ENCODE measurements around the gene UBE2H.
"Not testable (repeated sequence)": the region's sequence is repeated elsewhere in the genome, so short reads cannot be mapped to it uniquely, and the experiment has no call there.

UBE2H gene

DNA sequence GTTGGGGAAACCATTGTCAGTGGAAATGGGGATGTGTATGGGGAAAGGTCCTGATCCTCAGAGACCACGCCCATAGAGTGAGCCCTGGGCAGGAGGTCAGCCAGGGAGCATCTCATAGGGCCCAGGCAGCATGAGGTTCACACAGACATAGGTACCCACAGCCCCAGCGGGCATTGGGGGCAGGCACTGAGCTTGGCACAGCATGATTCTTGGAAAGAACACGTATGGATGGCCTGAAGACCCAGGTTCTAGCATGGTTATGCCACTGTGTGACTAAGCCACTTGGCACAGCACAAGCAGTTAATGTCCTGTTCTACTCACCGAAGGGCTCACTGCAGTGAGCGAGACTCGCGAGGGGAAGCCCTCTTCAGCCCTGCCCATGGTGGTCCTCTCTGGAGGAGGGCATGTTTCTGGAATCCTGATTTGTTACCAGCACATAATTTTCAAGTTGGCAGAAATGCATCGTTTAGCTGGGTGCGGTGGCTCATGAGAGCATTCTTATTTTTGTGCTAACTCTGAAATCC lies 125.2 kb downstream of the UBE2H start:
- POLR2A ChIA-PET = no interaction called here
- no peak for DNase-seq (ENCODE audit: extremely low spot score)
- TF ChIP-seq ELF4 (IDR thresholded peaks at IDR 0.05) (no peak), SUZ12 (IDR thresholded peaks at IDR 0.05) (no peak), FOXM1 (IDR thresholded peaks at IDR 0.05; ENCODE audit: borderline replicate concordance) (no peak), FOXA1 (IDR thresholded peaks at IDR 0.05) (no peak), ARNT (IDR thresholded peaks at IDR 0.05) (no peak), LEF1 (IDR thresholded peaks at IDR 0.05; ENCODE audit: borderline replicate concordance) (no peak), CTBP1 (IDR thresholded peaks at IDR 0.05; ENCODE audit: borderline replicate concordance) (no peak), BHLHE40 (IDR thresholded peaks at IDR 0.05; ENCODE audit: borderline replicate concordance) (no peak), HDGF (IDR thresholded peaks at IDR 0.05; ENCODE audit: borderline replicate concordance) (no peak)
- TF ChIP-seq, protein P1, sequence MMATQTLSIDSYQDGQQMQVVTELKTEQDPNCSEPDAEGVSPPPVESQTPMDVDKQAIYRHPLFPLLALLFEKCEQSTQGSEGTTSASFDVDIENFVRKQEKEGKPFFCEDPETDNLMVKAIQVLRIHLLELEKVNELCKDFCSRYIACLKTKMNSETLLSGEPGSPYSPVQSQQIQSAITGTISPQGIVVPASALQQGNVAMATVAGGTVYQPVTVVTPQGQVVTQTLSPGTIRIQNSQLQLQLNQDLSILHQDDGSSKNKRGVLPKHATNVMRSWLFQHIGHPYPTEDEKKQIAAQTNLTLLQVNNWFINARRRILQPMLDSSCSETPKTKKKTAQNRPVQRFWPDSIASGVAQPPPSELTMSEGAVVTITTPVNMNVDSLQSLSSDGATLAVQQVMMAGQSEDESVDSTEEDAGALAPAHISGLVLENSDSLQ (IDR thresholded peaks at IDR 0.05) = no peak
- CTCF ChIA-PET = interaction anchor here (2.7 kb wide), 1 partner anchor 183 kb away, joined by 10 read pairs; no protein-coding TSS in a partner anchor

DNA sequence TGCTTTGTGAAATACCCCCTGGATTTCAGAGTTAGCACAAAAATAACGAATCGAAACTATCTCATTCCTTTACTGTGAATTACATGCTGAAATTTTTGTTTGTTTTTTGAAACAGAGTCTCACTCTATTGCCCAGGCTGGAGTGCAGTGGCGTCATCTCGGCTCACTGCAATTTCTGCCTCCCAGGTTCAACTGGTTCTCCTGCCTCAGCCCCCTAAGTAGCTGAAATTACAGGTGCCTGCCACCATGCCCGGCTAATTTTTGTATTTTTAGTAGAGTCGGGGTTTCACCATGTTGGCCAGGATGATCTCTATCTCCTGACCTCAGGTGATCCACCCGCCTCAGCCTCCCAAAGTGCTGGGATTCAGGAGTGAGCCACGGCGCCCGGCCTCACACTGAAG lies 125.9 kb downstream of the UBE2H start:
- DNase-seq (ENCODE audit: extremely low spot score); CTCF ChIA-PET; POLR2A ChIA-PET: not testable (repeated sequence)

DNA sequence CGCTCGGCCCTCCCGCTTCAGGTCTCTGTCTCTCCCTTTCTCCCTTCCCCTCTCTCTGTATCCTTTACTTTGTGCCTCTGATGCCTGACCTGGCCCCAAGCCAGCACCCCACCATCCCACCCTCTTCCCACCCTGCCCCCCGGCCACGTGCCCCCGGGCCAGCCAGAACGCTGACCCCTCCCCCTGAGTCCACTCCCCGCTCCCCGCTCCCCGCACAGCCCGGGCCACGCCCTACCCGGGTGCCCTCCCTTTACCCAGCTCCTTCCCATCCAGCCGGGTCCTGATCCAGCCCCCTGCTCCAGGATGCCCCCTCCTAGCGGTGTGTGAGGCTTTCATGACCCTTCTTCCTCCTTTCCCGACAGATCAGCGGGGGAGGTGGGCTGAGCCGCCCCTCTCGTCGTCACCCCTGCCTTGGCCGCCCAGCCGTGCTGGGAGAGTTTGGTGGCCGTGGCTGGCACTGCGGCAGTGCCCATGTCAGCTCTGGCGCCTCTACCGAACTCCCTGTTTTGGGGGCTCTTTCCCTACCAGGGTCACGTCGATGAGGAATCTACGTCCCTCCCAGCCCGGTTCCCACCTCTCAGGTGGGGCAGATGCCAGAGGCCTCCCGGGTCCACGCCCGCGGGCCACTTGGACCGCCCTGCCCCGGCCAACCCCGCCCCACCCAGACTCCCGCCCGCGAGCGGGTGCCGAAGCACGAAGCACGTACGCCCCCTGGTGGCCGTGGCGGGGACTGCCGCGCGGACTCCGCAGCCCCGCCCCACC lies 127.4 kb downstream of the UBE2H start:
- POLR2A ChIA-PET = interaction anchor here (0.6 to 1.2 kb wide), 8 partner anchors 18 to 213 kb away, joined by 3 to 6 read pairs (median 4); no protein-coding TSS in a partner anchor
- peak; percentile 87 for DNase-seq (ENCODE audit: extremely low spot score)
- CTCF ChIA-PET = interaction anchor here (0.6 to 2.0 kb wide), 14 partner anchors 18 to 308 kb away, joined by 3 to 15 read pairs (median 4); no protein-coding TSS in a partner anchor
- TF ChIP-seq ELF4 (IDR thresholded peaks at IDR 0.05) (no peak), TARDBP (IDR thresholded peaks at IDR 0.05) (no peak), FOXA1 (IDR thresholded peaks at IDR 0.05) (no peak), SUZ12 (IDR thresholded peaks at IDR 0.05) (no peak), CTBP1 (IDR thresholded peaks at IDR 0.05; ENCODE audit: borderline replicate concordance) (peak; percentile 28; the same call in 1 of the 2 replicates), FOXK2 (IDR thresholded peaks at IDR 0.05) (no peak), HDGF (IDR thresholded peaks at IDR 0.05; ENCODE audit: borderline replicate concordance) (no peak), ARNT (IDR thresholded peaks at IDR 0.05) (no peak), NFRKB (IDR thresholded peaks at IDR 0.05) (no peak), LEF1 (IDR thresholded peaks at IDR 0.05; ENCODE audit: borderline replicate concordance) (no peak), L3MBTL2 (conservative IDR thresholded peaks at IDR 0.05) (peak; percentile 40)

DNA sequence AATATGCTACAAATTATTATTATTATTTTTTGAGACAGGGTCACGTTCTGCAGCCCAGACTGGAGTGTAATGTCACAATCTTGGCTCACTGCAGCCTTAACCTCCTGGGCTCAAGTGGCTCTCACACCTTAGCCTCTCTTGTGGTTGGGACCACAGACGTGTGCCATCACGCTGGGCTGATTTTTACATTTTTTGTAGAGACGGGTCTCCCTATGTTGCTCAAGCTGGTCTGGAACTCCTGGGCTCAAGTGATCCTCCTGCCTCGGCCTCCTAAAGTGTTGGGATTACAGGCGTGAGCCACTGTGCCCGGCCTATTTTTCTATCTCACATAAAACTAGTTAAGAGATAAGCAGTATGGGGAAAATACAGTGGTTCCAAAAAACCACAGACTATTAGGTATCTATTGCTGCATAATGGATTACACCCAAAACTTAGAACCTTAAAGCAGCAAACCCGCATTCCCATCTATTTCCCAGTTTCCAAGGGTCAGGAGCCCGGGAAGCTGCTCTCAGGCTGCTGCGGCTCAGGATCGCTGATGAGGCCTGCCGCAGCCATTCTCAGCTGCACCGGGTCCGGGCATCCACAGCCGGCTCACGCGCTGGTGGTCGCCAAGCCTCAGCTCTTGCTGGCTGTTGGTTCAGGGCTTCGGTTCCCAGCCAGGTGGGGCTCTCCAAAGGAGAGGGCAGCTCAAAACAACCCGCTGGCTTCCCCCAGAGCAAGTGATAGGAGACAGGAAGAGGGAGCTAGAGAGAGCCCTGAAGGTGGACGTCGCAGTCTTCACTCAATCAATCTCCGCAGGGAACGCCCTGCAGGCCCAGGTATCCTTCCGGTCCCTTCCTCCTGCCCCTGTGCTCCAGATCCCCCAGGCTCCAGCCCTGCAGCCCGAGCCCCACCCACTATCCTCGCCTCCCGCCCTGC lies 128.2 kb downstream of the UBE2H start:
- POLR2A ChIA-PET = interaction anchor here (0.6 to 1.2 kb wide), 8 partner anchors 19 to 212 kb away, joined by 3 to 6 read pairs (median 4); no protein-coding TSS in a partner anchor
- TF ChIP-seq, protein P1 (IDR thresholded peaks at IDR 0.05) = peak; percentile 76
- TF ChIP-seq TARDBP (IDR thresholded peaks at IDR 0.05) = no peak
- no peak for TF ChIP-seq BHLHE40 (IDR thresholded peaks at IDR 0.05; ENCODE audit: borderline replicate concordance)
- TF ChIP-seq SP1 (IDR thresholded peaks at IDR 0.05) = no peak
- CTCF ChIA-PET = interaction anchor here (0.6 to 2.0 kb wide), 16 partner anchors 17 to 513 kb away, joined by 3 to 15 read pairs (median 4); no protein-coding TSS in a partner anchor
- DNase-seq (ENCODE audit: extremely low spot score) = peak; percentile 58

DNA sequence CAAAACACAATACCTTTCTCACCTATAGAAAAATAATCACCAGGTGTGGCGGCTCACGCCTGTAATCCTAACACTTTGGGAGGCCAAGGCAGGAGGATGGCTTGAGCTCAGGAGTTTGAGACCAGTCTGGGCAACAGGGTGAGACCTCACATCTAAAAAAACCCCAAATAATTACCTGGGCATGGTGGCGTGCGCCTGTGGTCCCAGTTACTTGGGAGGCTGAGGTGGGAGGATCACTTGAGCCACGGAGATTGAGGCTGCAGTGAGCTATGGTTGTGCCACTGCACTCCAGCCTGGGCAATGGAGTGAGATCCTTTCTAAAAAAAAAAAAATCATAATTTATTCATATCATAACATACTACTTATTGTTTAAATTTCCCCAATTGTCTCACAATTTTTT lies 129.6 kb downstream of the UBE2H start:
- POLR2A ChIA-PET; DNase-seq (ENCODE audit: extremely low spot score): not testable (repeated sequence)
- CTCF ChIA-PET = interaction anchor here (0.6 to 1.0 kb wide), 3 partner anchors 188 to 442 kb away, joined by 3 to 5 read pairs (median 3); no protein-coding TSS in a partner anchor

DNA sequence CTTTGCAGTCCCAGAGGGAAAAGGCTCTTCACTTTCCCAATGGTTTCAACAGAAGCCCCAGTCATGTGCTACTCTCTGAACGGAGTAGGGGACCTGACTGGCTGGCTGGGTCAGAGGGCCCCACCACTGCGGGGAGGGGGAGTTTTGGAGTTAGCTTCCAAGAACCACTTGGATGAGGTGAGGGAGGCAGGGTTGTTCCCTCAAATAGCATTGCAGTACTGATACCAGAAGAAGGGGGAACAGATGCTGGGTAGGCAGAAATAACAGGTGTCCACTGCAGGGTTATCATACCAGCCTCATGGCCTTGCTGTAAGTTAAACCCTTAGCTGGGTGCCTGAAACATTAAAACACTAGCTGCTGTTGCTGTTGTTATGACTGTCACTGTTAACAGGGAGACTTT lies 131.3 kb downstream of the UBE2H start:
- POLR2A ChIA-PET = no interaction called here
- TF ChIP-seq FOXA1 (IDR thresholded peaks at IDR 0.05) (no peak), LEF1 (IDR thresholded peaks at IDR 0.05; ENCODE audit: borderline replicate concordance) (no peak), CTBP1 (IDR thresholded peaks at IDR 0.05; ENCODE audit: borderline replicate concordance) (no peak), TARDBP (IDR thresholded peaks at IDR 0.05) (no peak), ZNF384 (IDR thresholded peaks at IDR 0.05) (no peak), FOXM1 (IDR thresholded peaks at IDR 0.05; ENCODE audit: borderline replicate concordance) (no peak), SP1 (IDR thresholded peaks at IDR 0.05) (no peak)
- CTCF ChIA-PET = no interaction called here
- no peak for DNase-seq (ENCODE audit: extremely low spot score)

DNA sequence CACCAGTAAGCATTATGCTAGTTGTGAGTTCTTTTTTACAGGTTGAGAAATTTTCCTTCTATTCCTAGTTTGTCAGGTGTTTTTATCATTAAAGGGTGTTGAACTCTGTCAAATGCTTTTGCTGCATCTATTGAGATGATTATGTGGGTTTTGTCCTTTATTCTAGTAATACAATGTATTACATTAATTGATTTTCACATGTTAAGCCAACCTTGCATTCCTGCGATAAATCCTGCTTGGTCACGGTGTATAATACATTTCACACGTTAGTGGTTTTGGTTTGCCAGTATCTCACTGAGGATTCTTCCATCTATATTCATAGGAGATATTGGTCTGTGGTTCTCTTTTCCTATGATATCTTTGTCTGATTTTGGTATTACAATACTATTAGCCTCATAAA lies 136.0 kb downstream of the UBE2H start:
- DNase-seq (ENCODE audit: extremely low spot score) = no peak
- CTCF ChIA-PET = no interaction called here
- POLR2A ChIA-PET = no interaction called here
- no peak for TF ChIP-seq HDGF (IDR thresholded peaks at IDR 0.05; ENCODE audit: borderline replicate concordance)
- no peak for TF ChIP-seq ZNF384 (IDR thresholded peaks at IDR 0.05)
- no peak for TF ChIP-seq SP1 (IDR thresholded peaks at IDR 0.05)
- TF ChIP-seq, protein P1 (IDR thresholded peaks at IDR 0.05) = no peak
- no peak for TF ChIP-seq NFRKB (IDR thresholded peaks at IDR 0.05)
- no peak for TF ChIP-seq CTBP1 (IDR thresholded peaks at IDR 0.05; ENCODE audit: borderline replicate concordance)
